IPS-20b (cell line): ENCODE results near the gene CHAMP1.

Experiments
- H3K27ac ChIP-seq: one replicate; pipeline ENCODE4 v1.5.1; 2013; ENCODE audit warnings: low read length
- H3K27me3 ChIP-seq: 2 replicates; pipeline ENCODE4 v1.6.1; 2013; ENCODE audit warnings: mild to moderate bottlenecking, low read length, inconsistent platforms; ENCODE audit not compliant: insufficient read depth
- H3K36me3 ChIP-seq: 2 replicates; pipeline ENCODE4 v1.6.1; 2013; ENCODE audit warnings: low read depth, mild to moderate bottlenecking, inconsistent platforms, low read length, moderate library complexity; ENCODE audit not compliant: insufficient read depth
- H3K4me1 ChIP-seq: 2 replicates; pipeline ENCODE4 v1.6.1; 2013; ENCODE audit warnings: mild to moderate bottlenecking, control low read depth, inconsistent platforms, low read length, moderate library complexity; ENCODE audit not compliant: insufficient read depth
- H3K4me3 ChIP-seq: 2 replicates; pipeline ENCODE4 v1.5.1; 2013; ENCODE audit warnings: mild to moderate bottlenecking, low read length, inconsistent platforms
- H3K9ac ChIP-seq: 2 replicates; pipeline ENCODE4 v1.6.1; 2013; ENCODE audit warnings: low read depth, mild to moderate bottlenecking, inconsistent platforms, low read length, moderate library complexity
- H3K9me3 ChIP-seq: 2 replicates; pipeline ENCODE4 v1.6.1; 2013; ENCODE audit warnings: mild to moderate bottlenecking, low read depth, low read length, inconsistent platforms; ENCODE audit not compliant: insufficient read depth

The CHAMP1 gene

GRCh38 chr13:114303700-114304327 is 10.5 kb upstream of the CHAMP1 start:
- Histone ChIP-seq H3K4me3 (no peak overlapping the region), H3K9me3 (no peaks in the 10 kb centered on the region), H3K9ac (no peak overlapping the region), H3K4me1 (no peaks in the 10 kb centered on the region), H3K27me3 (no peaks in the 10 kb centered on the region), H3K36me3 (peaks cover 70% of the 10 kb centered on the region), H3K27ac (no peak overlapping the region)

DNA sequence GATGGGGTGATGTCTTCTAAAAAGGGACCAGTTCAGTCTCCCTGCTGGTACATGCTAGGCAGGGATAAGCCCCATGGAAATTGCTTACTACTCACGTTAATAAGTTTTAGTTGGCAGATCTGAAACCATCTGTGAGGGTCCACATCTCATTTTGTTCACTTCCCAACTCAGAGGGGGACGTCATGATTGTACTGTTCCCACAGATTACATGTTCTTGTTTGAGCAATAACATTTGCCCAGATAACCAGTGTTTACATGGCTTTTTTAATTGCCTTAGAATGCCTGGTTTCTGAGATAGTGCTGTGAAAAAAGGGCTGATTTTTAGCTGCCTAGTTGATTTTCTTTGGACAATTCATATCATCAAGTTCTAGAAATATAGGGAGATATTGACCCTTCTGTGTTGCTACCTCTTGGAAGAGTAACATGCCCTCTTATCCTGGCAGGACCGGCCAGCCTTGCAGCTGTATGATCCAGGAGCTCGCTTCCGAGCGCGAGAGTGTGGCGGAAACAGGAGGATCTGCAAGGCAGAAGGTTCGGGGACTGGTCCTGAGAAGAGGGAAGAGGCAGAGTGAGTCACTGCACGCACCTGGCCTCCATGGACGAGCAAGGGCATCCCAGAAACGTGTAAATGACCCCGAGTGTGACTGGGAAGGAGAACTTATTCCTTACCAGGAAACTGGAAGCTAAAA is 9.8 kb upstream of the CHAMP1 start:
- Histone ChIP-seq H3K36me3 (peaks cover 63% of the 10 kb centered on the region), H3K4me3 (no peak overlapping the region), H3K4me1 (no peaks in the 10 kb centered on the region), H3K9ac (no peak overlapping the region), H3K27me3 (no peaks in the 10 kb centered on the region), H3K27ac (no peak overlapping the region), H3K9me3 (no peaks in the 10 kb centered on the region)

- no peaks in the 10 kb centered on the region for H3K27me3 ChIP-seq
- H3K4me1 ChIP-seq: no peaks in the 10 kb centered on the region
- H3K36me3 ChIP-seq: peaks cover 22% of the 10 kb centered on the region
- H3K9ac ChIP-seq: no peak overlapping the region
- H3K9me3 ChIP-seq: no peaks in the 10 kb centered on the region
- no peak overlapping the region for H3K4me3 ChIP-seq
- H3K27ac ChIP-seq: no peak overlapping the region
Observed at GRCh38 chr13:114309086-114309485, 5.2 kb upstream of the CHAMP1 start.

GRCh38 chr13:114309806-114310410 is 4.4 kb upstream of the CHAMP1 start:
- Histone ChIP-seq H3K36me3 (peaks cover 15% of the 10 kb centered on the region), H3K4me3 (no peak overlapping the region), H3K27me3 (no peaks in the 10 kb centered on the region), H3K27ac (no peak overlapping the region), H3K4me1 (no peaks in the 10 kb centered on the region), H3K9me3 (no peaks in the 10 kb centered on the region), H3K9ac (no peak overlapping the region)

DNA sequence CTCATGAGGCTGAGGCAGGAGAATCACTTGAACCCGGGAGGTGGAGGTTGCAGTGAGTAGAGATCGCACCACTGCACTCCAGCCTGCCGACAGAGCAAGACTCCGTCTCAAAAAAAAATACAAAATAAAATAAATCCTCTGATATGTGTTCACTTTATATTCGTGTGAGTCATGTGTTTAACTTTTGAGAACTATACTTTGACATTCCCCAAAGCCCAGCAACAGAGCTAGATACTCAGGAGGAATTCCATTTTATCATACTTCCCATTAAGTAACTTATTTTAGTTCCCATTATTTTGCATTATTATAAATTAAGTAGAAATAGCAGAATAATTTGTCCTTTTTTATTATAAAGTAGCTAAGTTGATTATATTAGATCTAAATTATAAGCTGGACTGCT is 3.3 kb upstream of the CHAMP1 start:
- no peak overlapping the region for H3K9ac ChIP-seq

GRCh38 chr13:114311387-114311786 is 2.9 kb upstream of the CHAMP1 start:
- Histone ChIP-seq H3K36me3 (peaks cover 9% of the 10 kb centered on the region), H3K27me3 (no peaks in the 10 kb centered on the region), H3K4me3 (no peak overlapping the region), H3K27ac (no peak overlapping the region), H3K9me3 (no peaks in the 10 kb centered on the region), H3K9ac (no peak overlapping the region), H3K4me1 (peaks cover 4% of the 10 kb centered on the region)

More for the DNA sequence above, 3.3 kb upstream of the CHAMP1 start:
- peaks cover 10% of the 10 kb centered on the region for H3K36me3 ChIP-seq
- no peaks in the 10 kb centered on the region for H3K27me3 ChIP-seq
- no peak overlapping the region for H3K4me3 ChIP-seq
- H3K9me3 ChIP-seq: no peaks in the 10 kb centered on the region
- peaks cover 4% of the 10 kb centered on the region for H3K4me1 ChIP-seq
- no peak overlapping the region for H3K27ac ChIP-seq

DNA sequence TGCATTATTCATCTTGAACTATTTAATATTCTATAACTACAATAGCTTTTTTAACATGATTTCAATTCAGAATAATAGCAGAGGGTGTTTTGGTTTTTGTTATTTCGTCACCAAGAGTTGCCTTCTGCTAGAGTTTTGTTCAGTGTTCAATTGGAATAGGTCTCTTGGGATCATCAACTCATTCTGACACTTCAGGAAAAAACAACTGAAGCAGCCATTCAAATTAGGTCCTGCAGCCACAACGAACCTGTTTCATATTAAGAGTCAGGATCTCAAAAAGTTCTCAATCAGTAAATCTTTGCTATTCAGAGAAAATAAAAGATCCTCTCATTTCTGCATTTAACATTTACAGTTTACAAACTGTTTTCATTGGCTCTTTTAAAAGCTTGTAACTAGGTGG is 2.4 kb upstream of the CHAMP1 start:
- Histone ChIP-seq H3K27me3 (no peaks in the 10 kb centered on the region), H3K4me3 (no peak overlapping the region), H3K27ac (no peak overlapping the region), H3K4me1 (peaks cover 4% of the 10 kb centered on the region), H3K9me3 (no peaks in the 10 kb centered on the region), H3K9ac (no peak overlapping the region), H3K36me3 (peaks cover 8% of the 10 kb centered on the region)

- Histone ChIP-seq H3K9ac (peak overlapping the region; percentile 93; the same call in 1 of the 2 replicates), H3K36me3 (0 out of 2 replicates have a peak, but pooled peaks cover 4% of the 10 kb centered on the region), H3K9me3 (no peaks in the 10 kb centered on the region), H3K4me3 (peak overlapping the region; percentile 98), H3K27me3 (no peaks in the 10 kb centered on the region), H3K27ac (peak overlapping the region; percentile 59), H3K4me1 (peaks cover 4% of the 10 kb centered on the region)
Observed at GRCh38 chr13:114313061-114313860, 1.0 kb upstream of the CHAMP1 start.

GRCh38 chr13:114315074-114315785 is 927 bp downstream of the CHAMP1 start:
- H3K4me1 ChIP-seq: peaks cover 4% of the 10 kb centered on the region
- peak overlapping the region; percentile 93 for H3K9ac ChIP-seq
- no peaks in the 10 kb centered on the region for H3K9me3 ChIP-seq
- peak overlapping the region; percentile 98 for H3K4me3 ChIP-seq
- H3K27ac ChIP-seq: no peak overlapping the region
- H3K27me3 ChIP-seq: no peaks in the 10 kb centered on the region
- peaks cover 9% of the 10 kb centered on the region; the same call in 1 of the 2 replicates for H3K36me3 ChIP-seq

- Histone ChIP-seq H3K4me3 (no peak overlapping the region), H3K27me3 (no peaks in the 10 kb centered on the region), H3K27ac (no peak overlapping the region), H3K36me3 (peaks cover 40% of the 10 kb centered on the region), H3K4me1 (peaks cover 4% of the 10 kb centered on the region), H3K9me3 (no peaks in the 10 kb centered on the region), H3K9ac (no peak overlapping the region; the same call in 1 of the 2 replicates)
Observed at GRCh38 chr13:114318624-114319023, 4.3 kb downstream of the CHAMP1 start.

DNA sequence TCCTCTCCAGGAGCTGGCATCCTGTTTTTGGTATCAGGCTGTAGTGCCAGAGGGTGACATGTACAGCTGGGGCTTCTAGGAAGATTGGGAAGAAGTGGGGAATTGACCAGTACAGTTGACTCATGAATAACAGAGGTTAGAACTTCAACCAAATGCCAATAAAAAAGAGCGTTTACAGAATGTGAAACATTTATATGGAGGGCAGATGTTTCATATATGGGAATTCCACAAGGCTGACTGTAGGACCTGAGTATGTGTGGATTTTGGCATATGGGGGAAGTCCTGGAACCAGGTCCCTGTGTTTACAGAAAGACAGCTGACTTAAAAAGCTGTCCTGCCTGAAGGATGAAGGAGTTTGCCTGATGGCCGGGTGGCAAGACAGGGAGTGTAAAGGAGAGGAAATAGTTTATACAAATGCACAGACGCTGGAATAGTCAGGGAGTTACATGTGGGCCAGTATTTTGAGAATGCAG is 5.2 kb downstream of the CHAMP1 start:
- Histone ChIP-seq H3K27me3 (no peaks in the 10 kb centered on the region), H3K36me3 (peaks cover 48% of the 10 kb centered on the region), H3K9ac (no peak overlapping the region), H3K9me3 (no peaks in the 10 kb centered on the region), H3K4me1 (peaks cover 4% of the 10 kb centered on the region), H3K4me3 (no peak overlapping the region), H3K27ac (no peak overlapping the region)
